A549 (cell line): ENCODE measurements around the gene DSCAML1. TPM values are rescaled to one million over a fixed set of nuclear protein-coding genes. Genes with fewer than 3 reads are reported as not detected.

Experiments used
- ATAC-seq, 2 experiments: fragments of 200-7000 bp in 1 of 2; fragments of >200 bp in 1 of 2; cut with Nextera tagmentation in 1 of 2; cut with Tn5 transposase in 1 of 2; 3 replicates each; pipeline versions ENCODE4 v1.8.0 to v1.9.1; 2018 to 2020; ENCODE audit warnings: mild to moderate bottlenecking in 1 of 2, moderate library complexity in 1 of 2
- CTCF ChIA-PET: fragments of 300-600 bp; sonication (Branson Sonifier 250); formaldehyde crosslinking; extraction: SDS; loops from one replicate; lab custom pipeline; 2021; ENCODE audit warnings: antibody characterized with exemption, inconsistent platforms; lab: Yijun Ruan, JAX
- POLR2A ChIA-PET: fragments of 350-600 bp; formaldehyde crosslinking; extraction: SDS; loops from one replicate; lab custom pipeline; 2021; ENCODE audit warnings: antibody characterized with exemption, inconsistent platforms; lab: Yijun Ruan, JAX
- DNase-seq, 2 experiments: peaks; one replicate each; pipeline versions ENCODE4 v3.0.0 to v3.0.0-alpha.2; 2011 to 2016; ENCODE audit warnings: low read depth in 1 of 2, low spot score in 1 of 2
- FAIRE-seq: peaks from 2 replicates; lab custom pipeline; 2011; peaks lifted over from hg19 to GRCh38; lab: Jason Lieb, UNC
- H3K27ac ChIP-seq, 2 experiments: fragments of >200 bp; sonication (Bioruptor Twin); formaldehyde crosslinking; 3 replicates each; pipeline ENCODE4 v1.5.1; 2016 to 2017
- H3K4me1 ChIP-seq: fragments of >200 bp; sonication (Bioruptor Twin); formaldehyde crosslinking; 3 replicates; pipeline ENCODE4 v1.6.1; 2016
- H3K4me2 ChIP-seq: fragments of >200 bp; sonication (Bioruptor Twin); formaldehyde crosslinking; 3 replicates; pipeline ENCODE4 v1.6.1; 2016
- H3K4me3 ChIP-seq: fragments of >200 bp; sonication (Bioruptor Twin); formaldehyde crosslinking; 3 replicates; pipeline ENCODE4 v1.5.1; 2016
- H3K9me3 ChIP-seq: fragments of >200 bp; sonication (Bioruptor Twin); formaldehyde crosslinking; 3 replicates; pipeline ENCODE4 v1.6.1; 2016
- ATOH8 ChIP-seq: fragments of 250-450 bp; sonication (Bioruptor Pico); IDR thresholded peaks from 2 replicates; pipeline ENCODE4 v1.5.0; 2020; ENCODE audit warnings: low read depth, mild to moderate bottlenecking, moderate library complexity
- CTCF ChIP-seq: fragments of >200 bp; sonication (Bioruptor Twin); formaldehyde crosslinking; IDR thresholded peaks from 3 replicates; pipeline ENCODE4 v1.5.1; 2016
- ELK1 ChIP-seq: fragments of 150-350 bp; IDR thresholded peaks from 2 replicates; pipeline ENCODE4 v1.6.1; 2014; ENCODE audit warnings: low read depth, mild to moderate bottlenecking, low read length
- EP300 ChIP-seq, 2 experiments: fragments of >200 bp; sonication (Bioruptor Twin); formaldehyde crosslinking; IDR thresholded peaks; 2 replicates in 1 of 2; 3 replicates in 1 of 2; pipeline ENCODE4 v1.6.1; 2016 to 2017
- FOXS1 ChIP-seq: fragments of 250-450 bp; sonication (Bioruptor Pico); IDR thresholded peaks from 2 replicates; pipeline ENCODE4 v1.5.0; 2020; ENCODE audit warnings: mild to moderate bottlenecking, moderate library complexity
- HDAC2 ChIP-seq: fragments of 200-600 bp; sonication (generic); IDR thresholded peaks from 2 replicates; pipeline ENCODE4 v1.6.1; 2016
- HEYL ChIP-seq: fragments of 250-450 bp; sonication (Bioruptor Pico); IDR thresholded peaks from 2 replicates; pipeline ENCODE4 v1.8.0; 2021; ENCODE audit warnings: mild to moderate bottlenecking, moderate library complexity
- KDM1A ChIP-seq: fragments of 200-600 bp; sonication (generic); IDR thresholded peaks from 2 replicates; pipeline ENCODE4 v1.6.1; 2016; ENCODE audit warnings: low read depth, mild to moderate bottlenecking
- MAFK ChIP-seq: fragments of 450-650 bp; IDR thresholded peaks from 2 replicates; pipeline ENCODE4 v1.6.1; 2014; ENCODE audit not compliant: partially characterized antibody
- MAX ChIP-seq: IDR thresholded peaks from 2 replicates; pipeline ENCODE4 v1.6.1; 2012
- NR3C1 ChIP-seq: fragments of >200 bp; sonication (Bioruptor Twin); formaldehyde crosslinking; IDR thresholded peaks from 3 replicates; pipeline ENCODE4 v1.6.1; 2017
- RARB ChIP-seq: fragments of 250-450 bp; sonication (Bioruptor Pico); IDR thresholded peaks from 2 replicates; pipeline ENCODE4 v1.8.0; 2021; ENCODE audit warnings: mild to moderate bottlenecking, moderate library complexity
- RCOR1 ChIP-seq: fragments of 150-350 bp; IDR thresholded peaks from 2 replicates; pipeline ENCODE4 v1.6.1; 2014; ENCODE audit warnings: antibody characterized with exemption, low read length, low read depth
- RFX5 ChIP-seq: fragments of 450-650 bp; IDR thresholded peaks from 2 replicates; pipeline ENCODE4 v1.7.1; 2014; ENCODE audit warnings: antibody characterized with exemption, mild to moderate bottlenecking, moderate library complexity
- SMC3 ChIP-seq: fragments of >200 bp; sonication (Bioruptor Twin); formaldehyde crosslinking; IDR thresholded peaks from 3 replicates; pipeline ENCODE4 v1.6.1; 2018; ENCODE audit warnings: inconsistent platforms
- SREBF2 ChIP-seq: fragments of 450-650 bp; IDR thresholded peaks from 2 replicates; pipeline ENCODE4 v1.6.1; 2014; ENCODE audit warnings: mild to moderate bottlenecking, moderate library complexity
- USF2 ChIP-seq: fragments of 450-650 bp; IDR thresholded peaks from 2 replicates; pipeline ENCODE4 v1.6.1; 2014; ENCODE audit warnings: antibody characterized with exemption
- ZC3H11A ChIP-seq: fragments of 450-650 bp; IDR thresholded peaks from 2 replicates; pipeline ENCODE4 v1.6.1; 2014; ENCODE audit warnings: antibody characterized with exemption, mild to moderate bottlenecking
- ZSCAN20 ChIP-seq: fragments of 250-450 bp; sonication (Bioruptor Pico); IDR thresholded peaks from 2 replicates; pipeline ENCODE4 v1.8.0; 2022; ENCODE audit warnings: mild to moderate bottlenecking, moderate library complexity
- WGBS: methylation state at CpG from one replicate; pipeline ENCODE4 v1.1.6; 2017; ENCODE audit errors: missing lambda C conversion rate; 5-methylcytosine and 5-hydroxymethylcytosine counted together
- polyA plus RNA-seq, 4 experiments: library from polyadenylated mRNA; depleted of rRNA in 3 of 4; stranded (reverse); fragments of >200 nt; fragmentation: RNase III in 1 of 4; extraction: RNeasy Plus Mini Kit Qiagen cat#74134 plus additional on column Dnase treatment in 1 of 4; gene quantifications; 2 replicates in 3 of 4; 3 replicates in 1 of 4; pipeline ENCODE4 v1.2.3, GENCODE V29; 2011 to 2017

Gene DSCAML1
- polyA plus RNA-seq, 2 of the 4 experiments (the other 2 are of a cell fraction) = 0.12 to 0.31 TPM

GRCh38 chr11:117420598-117420997, 376.4 kb downstream of the DSCAML1 start:
- ATAC-seq (no peak), FAIRE-seq (no peak), DNase-seq (no peak)
- no peak overlapping the region for H3K4me3 ChIP-seq
- WGBS = 82% methylated on average over 6 of the region's 6 CpGs
- H3K9me3 ChIP-seq = no peaks in the 10 kb centered on the region
- ChIA-PET CTCF (interaction anchor here (1.3 to 1.7 kb wide), 3 partner anchors 10 to 526 kb away, joined by 3 to 5 read pairs (median 4); no protein-coding TSS in a partner anchor), POLR2A (no interaction called here)
- H3K27ac ChIP-seq = no peak overlapping the region
- no peaks in the 10 kb centered on the region for H3K4me1 ChIP-seq
- H3K4me2 ChIP-seq = no peak overlapping the region
- TF ChIP-seq KDM1A (no peak), ZC3H11A (no peak), EP300 (IDR thresholded peaks at IDR 0.05) (no peak), HDAC2 (no peak), ELK1 (no peak), HEYL (no peak), CTCF (no peak)

- H3K4me3 ChIP-seq = no peak overlapping the region
- FAIRE-seq (no peak), DNase-seq (no peak), ATAC-seq (no peak)
- WGBS = 93% methylated on average over 11 of the region's 12 CpGs
- no peaks in the 10 kb centered on the region for H3K4me1 ChIP-seq
- POLR2A ChIA-PET = no interaction called here
- CTCF ChIA-PET = interaction anchor here (1.3 to 1.7 kb wide), 3 partner anchors 10 to 526 kb away, joined by 3 to 5 read pairs (median 4); no protein-coding TSS in a partner anchor
- no peak for TF ChIP-seq MAX
- TF ChIP-seq HDAC2 = no peak
- TF ChIP-seq RCOR1 = no peak
- no peak for TF ChIP-seq ZC3H11A
- no peak for TF ChIP-seq ATOH8 (CRISPR knock-in tag)
- TF ChIP-seq KDM1A = no peak
- no peak for TF ChIP-seq NR3C1
- TF ChIP-seq RARB (CRISPR knock-in tag) = no peak
- no peaks in the 10 kb centered on the region for H3K9me3 ChIP-seq
- no peak overlapping the region for H3K27ac ChIP-seq
- no peak overlapping the region for H3K4me2 ChIP-seq
Measured at GRCh38 chr11:117420143-117420485, 376.9 kb downstream of the DSCAML1 start.

GRCh38 chr11:117419482-117420142, 377.4 kb downstream of the DSCAML1 start:
- TF ChIP-seq USF2 (no peak), SMC3 (no peak), RFX5 (no peak), FOXS1 (no peak), MAFK (no peak), CTCF (no peak), SREBF2 (no peak), ZSCAN20 (CRISPR knock-in tag) (no peak)
- Histone ChIP-seq H3K4me1 (no peaks in the 10 kb centered on the region), H3K9me3 (no peaks in the 10 kb centered on the region), H3K27ac (no peak overlapping the region), H3K4me2 (no peak overlapping the region), H3K4me3 (no peak overlapping the region)
- POLR2A ChIA-PET = no interaction called here
- CTCF ChIA-PET = interaction anchor here (1.5 to 1.7 kb wide), 2 partner anchors 9 to 389 kb away, joined by 4 to 5 read pairs; no protein-coding TSS in a partner anchor
- 47% methylated on average over 8 of the region's 12 CpGs for WGBS
- peak; percentile 16 to 26; a peak in 1 of 6 replicates for ATAC-seq
- no peak for FAIRE-seq
- DNase-seq = no peak
